GM10266 (cell line): Measurements from ENCODE around the gene EHD4.
A peak's percentile ranks its signal among the peaks of the same experiment; 100 is the strongest.

Experiments
- DNase-seq: peaks from one replicate; pipeline ENCODE4 v3.0.0; 2012; ENCODE audit errors: extremely low spot score
- TF ChIP-seq, protein P1 (sequence below): IDR thresholded peaks from 2 replicates; pipeline ENCODE4 v1.5.1; 2012; ENCODE audit warnings: mild to moderate bottlenecking, low read depth; ENCODE audit not compliant: control insufficient read depth, insufficient read depth; ENCODE audit errors: missing control alignments

The EHD4 gene

DNA sequence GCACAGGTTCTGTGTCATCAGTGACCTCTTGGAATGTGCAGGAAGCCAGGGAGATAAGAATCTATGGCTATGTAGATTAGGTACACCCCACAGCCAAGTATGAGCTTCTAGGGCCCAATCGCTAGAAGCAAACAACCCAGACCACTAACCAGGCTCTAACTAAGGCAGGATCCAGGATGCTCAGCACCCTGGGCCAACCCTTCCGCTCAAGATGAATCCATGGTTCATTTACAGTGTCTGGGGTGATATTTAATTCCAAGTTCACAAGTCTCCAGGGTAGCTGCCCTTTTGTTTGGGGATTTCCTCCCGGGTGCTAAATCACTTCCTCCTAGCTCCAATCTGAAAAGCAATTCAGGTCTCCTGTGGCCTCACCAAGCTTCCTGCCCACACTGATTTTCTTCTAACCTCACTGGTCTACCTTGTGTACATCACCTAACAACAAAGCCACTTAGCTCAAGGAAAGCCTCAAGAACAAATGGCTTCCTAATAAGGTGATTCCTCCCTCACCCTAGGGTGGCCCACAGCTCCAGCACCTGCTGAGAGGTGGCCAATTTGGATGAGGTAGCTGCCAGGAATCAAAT is 2.4 kb downstream of the EHD4 start:
- TF ChIP-seq, protein P1, sequence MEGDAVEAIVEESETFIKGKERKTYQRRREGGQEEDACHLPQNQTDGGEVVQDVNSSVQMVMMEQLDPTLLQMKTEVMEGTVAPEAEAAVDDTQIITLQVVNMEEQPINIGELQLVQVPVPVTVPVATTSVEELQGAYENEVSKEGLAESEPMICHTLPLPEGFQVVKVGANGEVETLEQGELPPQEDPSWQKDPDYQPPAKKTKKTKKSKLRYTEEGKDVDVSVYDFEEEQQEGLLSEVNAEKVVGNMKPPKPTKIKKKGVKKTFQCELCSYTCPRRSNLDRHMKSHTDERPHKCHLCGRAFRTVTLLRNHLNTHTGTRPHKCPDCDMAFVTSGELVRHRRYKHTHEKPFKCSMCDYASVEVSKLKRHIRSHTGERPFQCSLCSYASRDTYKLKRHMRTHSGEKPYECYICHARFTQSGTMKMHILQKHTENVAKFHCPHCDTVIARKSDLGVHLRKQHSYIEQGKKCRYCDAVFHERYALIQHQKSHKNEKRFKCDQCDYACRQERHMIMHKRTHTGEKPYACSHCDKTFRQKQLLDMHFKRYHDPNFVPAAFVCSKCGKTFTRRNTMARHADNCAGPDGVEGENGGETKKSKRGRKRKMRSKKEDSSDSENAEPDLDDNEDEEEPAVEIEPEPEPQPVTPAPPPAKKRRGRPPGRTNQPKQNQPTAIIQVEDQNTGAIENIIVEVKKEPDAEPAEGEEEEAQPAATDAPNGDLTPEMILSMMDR, result no peak
- peak; percentile 70 for DNase-seq

DNA sequence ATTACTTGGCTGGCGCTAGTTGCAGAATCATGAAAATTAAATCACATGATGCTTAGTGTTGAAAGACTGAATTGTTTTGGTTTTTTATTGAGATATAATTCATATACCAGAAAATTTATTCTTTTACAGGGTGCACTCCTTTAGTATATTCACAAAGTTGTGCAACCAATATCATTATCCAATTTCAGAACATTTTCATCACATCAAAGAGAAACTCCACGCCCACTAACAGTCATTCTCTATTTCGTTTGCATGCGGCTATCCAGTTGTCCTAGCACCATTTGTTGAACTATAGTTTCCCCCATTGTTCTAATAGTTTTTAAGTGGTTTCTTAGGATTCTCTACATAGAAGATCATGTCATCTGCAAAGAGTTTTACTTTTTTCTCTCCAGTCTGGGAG is 3.7 kb downstream of the EHD4 start:
- DNase-seq, result no peak

DNA sequence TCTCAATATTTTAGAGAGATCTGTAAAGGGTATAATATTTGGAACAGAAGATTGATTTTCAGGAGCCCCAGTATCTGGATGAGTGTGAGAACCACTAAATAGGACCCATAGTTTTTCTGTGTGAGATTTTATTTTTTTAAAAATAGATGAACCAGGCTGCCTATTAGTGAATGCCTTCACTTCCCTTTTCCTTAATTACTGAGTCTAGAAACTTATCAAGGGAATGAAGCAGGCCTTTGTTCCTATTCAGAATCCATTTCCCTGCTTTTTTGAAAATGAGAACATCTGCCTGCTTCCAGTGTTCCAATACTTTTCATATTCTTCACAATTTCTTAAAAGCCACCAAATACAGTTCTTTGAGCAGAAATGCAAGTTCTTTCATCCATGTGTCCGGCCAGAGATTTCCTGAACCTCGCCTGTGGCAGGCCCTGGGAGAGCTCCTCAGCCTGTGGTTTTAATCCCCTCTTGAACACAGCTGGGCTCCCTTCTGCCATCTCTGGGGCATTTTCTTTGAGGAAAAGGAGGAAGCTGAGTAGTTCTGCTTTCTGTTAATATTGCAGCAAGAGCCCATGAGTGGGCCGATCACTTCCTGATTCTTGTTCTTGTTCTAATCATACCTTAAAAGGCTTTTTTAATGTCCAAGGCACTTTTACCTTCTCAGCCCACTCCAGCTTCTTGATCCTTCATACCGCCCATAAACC is 4.7 kb downstream of the EHD4 start:
- DNase-seq, result peak; percentile 70
- TF ChIP-seq, protein P1, result no peak

More for the DNA sequence above, 3.7 kb downstream of the EHD4 start:
- TF ChIP-seq, protein P1, result no peak

DNA sequence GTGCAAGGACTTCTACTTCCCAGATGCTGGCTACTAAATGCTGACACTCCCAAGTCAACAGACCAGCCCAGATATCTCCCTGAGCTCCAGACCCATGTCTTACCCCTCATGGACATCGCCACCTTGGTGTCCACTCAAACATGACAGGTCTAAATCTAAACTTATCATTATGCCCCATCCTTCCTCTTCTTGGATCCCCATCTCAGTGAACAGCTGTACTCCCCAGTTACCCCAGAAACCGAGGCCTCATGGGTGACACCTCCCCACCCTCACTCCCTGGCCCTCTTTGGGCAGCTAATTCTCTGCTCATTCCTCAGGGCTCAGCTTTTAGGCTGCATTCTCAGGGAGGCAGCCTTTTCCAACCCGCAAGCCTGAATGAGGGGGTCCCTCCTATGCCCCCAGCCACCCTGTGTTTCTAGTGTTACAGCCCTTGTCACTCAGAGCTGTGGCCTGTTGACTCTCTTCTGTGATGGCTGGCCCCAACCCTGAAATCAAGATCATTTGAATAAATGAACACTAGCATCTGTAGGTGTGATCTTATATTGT is 5.4 kb downstream of the EHD4 start:
- TF ChIP-seq, protein P1, result no peak
- peak; percentile 46 for DNase-seq

DNA sequence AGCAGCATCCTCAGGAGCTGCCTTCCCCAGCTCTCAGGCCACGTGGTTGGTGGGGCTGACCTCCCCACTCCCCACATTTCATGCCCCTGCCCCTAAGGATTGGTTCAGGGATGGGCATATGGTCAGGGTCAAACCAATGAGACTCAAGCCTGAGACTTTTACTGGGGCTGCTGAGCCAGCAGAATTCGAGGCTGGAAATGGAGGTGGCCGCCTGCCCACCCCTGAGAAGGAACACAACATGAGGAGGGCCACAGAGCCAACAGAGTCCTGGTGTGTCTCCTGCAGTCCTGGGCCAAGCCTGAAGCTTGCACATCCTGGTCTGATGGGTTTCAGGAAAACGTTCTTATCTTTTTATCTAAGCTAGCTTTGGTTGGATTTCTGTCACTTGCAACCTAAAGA is 5.9 kb downstream of the EHD4 start:
- TF ChIP-seq, protein P1, result no peak

DNA sequence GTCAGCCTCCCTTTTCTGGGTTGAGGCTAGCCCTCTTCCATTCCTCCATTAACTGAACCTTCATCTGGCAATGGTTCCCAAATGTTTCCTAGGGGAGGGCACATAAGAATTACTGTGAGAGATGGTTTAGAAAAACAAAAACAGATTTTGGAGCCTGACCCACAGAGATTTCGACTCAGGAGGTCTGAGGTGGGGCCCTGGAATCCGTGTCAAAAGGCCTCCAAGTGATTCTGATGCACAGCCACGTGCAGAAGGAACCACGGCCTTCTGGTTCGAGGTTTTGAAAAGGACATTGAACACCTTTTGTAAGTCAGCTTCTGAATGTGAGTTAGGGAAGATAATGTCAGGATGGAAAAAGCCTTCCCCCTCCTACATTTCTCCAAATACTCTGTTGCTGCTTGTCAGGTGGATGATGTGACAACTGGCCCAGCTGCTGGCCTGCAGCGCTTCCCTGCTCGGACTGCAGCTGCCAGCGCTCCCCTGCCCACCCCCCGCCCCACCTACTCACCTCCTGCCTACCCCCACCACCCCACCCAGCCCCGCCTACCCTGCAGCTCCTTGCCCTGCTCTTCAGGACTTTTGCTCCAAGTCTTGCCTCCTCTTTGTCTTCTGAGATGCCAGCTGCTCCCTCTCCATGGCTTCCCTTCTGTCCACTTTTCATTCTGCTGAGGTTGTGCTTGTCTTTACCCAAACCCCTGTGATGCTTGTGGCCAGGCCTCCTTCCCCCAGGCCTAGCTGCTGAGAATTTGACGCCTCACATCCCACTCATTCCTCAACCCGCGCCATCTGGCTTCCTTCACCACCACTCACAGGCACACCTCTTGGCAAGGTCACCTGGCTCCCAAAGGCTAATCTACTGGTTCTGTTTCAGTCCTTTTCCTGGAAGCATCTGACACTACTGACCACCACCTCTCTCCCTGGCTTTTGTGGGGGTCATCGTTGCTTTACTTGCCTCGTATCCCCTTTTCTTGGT is 6.6 kb downstream of the EHD4 start:
- DNase-seq, result no peak

More for the DNA sequence above, 5.9 kb downstream of the EHD4 start:
- DNase-seq, result no peak

More for the DNA sequence above, 6.6 kb downstream of the EHD4 start:
- TF ChIP-seq, protein P1, result no peak
